Activated T-cell treated with anti-CD3 and anti-CD28 coated beads, Interleukin-2, amount 50 U/mL, for 4 hours (primary cell): Measurements from ENCODE around the gene POLR2J2. TPM values are rescaled to one million over a fixed set of nuclear protein-coding genes. Genes with fewer than 3 reads are reported as not detected.
"Not testable (repeated sequence)": the region's sequence is repeated elsewhere in the genome, so short reads cannot be mapped to it uniquely, and the experiment has no call there.

Source experiments
- ATAC-seq, 2 donors: fragments of 200-7000 bp; cut with Tn5 transposase; one replicate each; pipeline ENCODE4 v1.10.0; 2021
- DNase-seq: peaks from one replicate; pipeline ENCODE4 v3.0.0-alpha.2; 2020
- H3K27me3 Mint-ChIP-seq: one replicate; pipeline ENCODE4 v1.8.0; 2021; ENCODE audit warnings: low read depth, mixed read lengths
- H3K36me3 Mint-ChIP-seq: one replicate; pipeline ENCODE4 v1.8.0; 2022; ENCODE audit warnings: mixed read lengths; ENCODE audit not compliant: insufficient read depth
- H3K4me1 Mint-ChIP-seq: one replicate; pipeline ENCODE4 v1.8.0; 2021; ENCODE audit warnings: low read depth, mixed read lengths
- H3K4me3 Mint-ChIP-seq: one replicate; pipeline ENCODE4 v1.8.0; 2021; ENCODE audit warnings: mild to moderate bottlenecking, moderate library complexity, mixed read lengths
- H3K9me3 Mint-ChIP-seq: one replicate; pipeline ENCODE4 v1.8.0; 2021; ENCODE audit warnings: mixed read lengths
- total RNA-seq, 3 donors: library from RNA; stranded (reverse); gene quantifications; one replicate each; pipeline ENCODE4 v1.2.1, GENCODE V29; 2021

POLR2J2 gene
- total RNA-seq, 3 donors from 2014 or later, result 5.8 to 8.5 (median 6.1) TPM

- H3K9me3 Mint-ChIP-seq, DNase-seq, H3K36me3 Mint-ChIP-seq, H3K4me1 Mint-ChIP-seq, H3K27me3 Mint-ChIP-seq, H3K4me3 Mint-ChIP-seq: not testable (repeated sequence)
- ATAC-seq, result peak; percentile 89 to 90
Observed at GRCh38 chr7:102689436-102690282, 18.2 kb upstream of the POLR2J2 start.

GRCh38 chr7:102688299-102689036 is 17.0 kb upstream of the POLR2J2 start:
- ATAC-seq, result peak; percentile 71
- not testable (repeated sequence) for H3K9me3 Mint-ChIP-seq, H3K4me1 Mint-ChIP-seq, H3K4me3 Mint-ChIP-seq, H3K27me3 Mint-ChIP-seq, DNase-seq, H3K36me3 Mint-ChIP-seq

- not testable (repeated sequence) for H3K27me3 Mint-ChIP-seq, H3K9me3 Mint-ChIP-seq, H3K4me3 Mint-ChIP-seq, H3K36me3 Mint-ChIP-seq, ATAC-seq, H3K4me1 Mint-ChIP-seq, DNase-seq
Observed at GRCh38 chr7:102682560-102682959, 11.1 kb upstream of the POLR2J2 start.

- not testable (repeated sequence) for ATAC-seq, DNase-seq, H3K36me3 Mint-ChIP-seq, H3K4me1 Mint-ChIP-seq, H3K4me3 Mint-ChIP-seq, H3K27me3 Mint-ChIP-seq, H3K9me3 Mint-ChIP-seq
Observed at GRCh38 chr7:102680780-102681179, 9.3 kb upstream of the POLR2J2 start.

GRCh38 chr7:102675545-102675944 is 4.1 kb upstream of the POLR2J2 start:
- ATAC-seq, result peak; percentile 67 to 68
- H3K9me3 Mint-ChIP-seq, H3K4me1 Mint-ChIP-seq, DNase-seq, H3K36me3 Mint-ChIP-seq, H3K4me3 Mint-ChIP-seq, H3K27me3 Mint-ChIP-seq: not testable (repeated sequence)

- H3K4me3 Mint-ChIP-seq, H3K36me3 Mint-ChIP-seq, H3K9me3 Mint-ChIP-seq, H3K4me1 Mint-ChIP-seq, ATAC-seq, H3K27me3 Mint-ChIP-seq, DNase-seq: not testable (repeated sequence)
Observed at GRCh38 chr7:102673447-102674067, 2.1 kb upstream of the POLR2J2 start.

GRCh38 chr7:102671956-102672307 is 469 bp upstream of the POLR2J2 start:
- H3K27me3 Mint-ChIP-seq, H3K4me3 Mint-ChIP-seq, H3K9me3 Mint-ChIP-seq, H3K4me1 Mint-ChIP-seq, H3K36me3 Mint-ChIP-seq, DNase-seq: not testable (repeated sequence)
- peak; percentile 7 to 11 for ATAC-seq

GRCh38 chr7:102667523-102667922 is 3.9 kb downstream of the POLR2J2 start:
- not testable (repeated sequence) for H3K4me3 Mint-ChIP-seq, DNase-seq, H3K9me3 Mint-ChIP-seq, H3K27me3 Mint-ChIP-seq, H3K36me3 Mint-ChIP-seq, ATAC-seq, H3K4me1 Mint-ChIP-seq

- H3K4me1 Mint-ChIP-seq, H3K36me3 Mint-ChIP-seq, ATAC-seq, DNase-seq, H3K4me3 Mint-ChIP-seq, H3K27me3 Mint-ChIP-seq, H3K9me3 Mint-ChIP-seq: not testable (repeated sequence)
Observed at GRCh38 chr7:102666850-102667249, 4.6 kb downstream of the POLR2J2 start.

- not testable (repeated sequence) for ATAC-seq, H3K4me1 Mint-ChIP-seq, H3K27me3 Mint-ChIP-seq, H3K9me3 Mint-ChIP-seq, DNase-seq, H3K36me3 Mint-ChIP-seq, H3K4me3 Mint-ChIP-seq
Observed at GRCh38 chr7:102664765-102665164, 6.7 kb downstream of the POLR2J2 start.

GRCh38 chr7:102649924-102650323 is 21.5 kb downstream of the POLR2J2 start, which contains the start of gene SPDYE2B:
SPDYE2B (plus strand) TSS chr7:102650319; CDS start chr7:102652349, 2,030 bp downstream.
- not testable (repeated sequence) for H3K4me1 Mint-ChIP-seq, H3K9me3 Mint-ChIP-seq, DNase-seq, H3K36me3 Mint-ChIP-seq, H3K4me3 Mint-ChIP-seq, H3K27me3 Mint-ChIP-seq, ATAC-seq

GRCh38 chr7:102647813-102648212 is 23.6 kb downstream of the POLR2J2 start:
- H3K4me1 Mint-ChIP-seq, H3K36me3 Mint-ChIP-seq, ATAC-seq, H3K27me3 Mint-ChIP-seq, H3K4me3 Mint-ChIP-seq, DNase-seq, H3K9me3 Mint-ChIP-seq: not testable (repeated sequence)

- not testable (repeated sequence) for H3K9me3 Mint-ChIP-seq, H3K4me3 Mint-ChIP-seq, ATAC-seq, H3K36me3 Mint-ChIP-seq, H3K4me1 Mint-ChIP-seq, H3K27me3 Mint-ChIP-seq, DNase-seq
Observed at GRCh38 chr7:102643404-102643803, 28.1 kb downstream of the POLR2J2 start.

GRCh38 chr7:102642691-102643090 is 28.8 kb downstream of the POLR2J2 start, which contains the start of gene UPK3BL1:
UPK3BL1 (minus strand) TSS chr7:102642791; CDS start chr7:102642741, 50 bp downstream.
- H3K36me3 Mint-ChIP-seq, ATAC-seq, H3K27me3 Mint-ChIP-seq, H3K4me1 Mint-ChIP-seq, H3K4me3 Mint-ChIP-seq, H3K9me3 Mint-ChIP-seq, DNase-seq: not testable (repeated sequence)
